ENCODE data around the gene PTK7. TPM values are rescaled to one million over a fixed set of nuclear protein-coding genes. Genes with fewer than 3 reads are reported as not detected.
A peak's percentile ranks its signal among the peaks of the same experiment; 100 is the strongest.

The PTK7 gene
- total and polyA plus RNA-seq, 2 experiments from 2014 or later: 127 to 162 TPM

- Histone ChIP-seq H4K20me1 (ENCODE audit: insufficient read depth, poor library complexity, severe bottlenecking) (no peaks in the 10 kb centered on the region), H3K36me3 (replicated peaks; ENCODE audit: insufficient read depth, low read depth) (no peaks in the 10 kb centered on the region), H3K9me2 (replicated peaks; ENCODE audit: insufficient read depth) (no peaks in the 10 kb centered on the region), H3K79me2 (peaks cover 30% of the 10 kb centered on the region), H2AFZ (no peak overlapping the region), H3K27ac (no peak overlapping the region), H3K4me1 (ENCODE audit: insufficient read depth) (peaks cover 23% of the 10 kb centered on the region), H3K4me3 (no peak overlapping the region), H3K27me3 (no peaks in the 10 kb centered on the region), H3K4me2 (no peak overlapping the region), H3K9me3 (ENCODE audit: low read depth) (no peaks in the 10 kb centered on the region)
- DNase-seq (ENCODE audit: low spot score): no peak
- TF ChIP-seq CTCF (IDR thresholded peaks at IDR 0.05; ENCODE audit: poor library complexity) (no peak), EZH2phosphoT487 (IDR thresholded peaks at IDR 0.05; ENCODE audit: low read depth, severe bottlenecking, unreplicated experiment) (no peak), EZH2 (IDR thresholded peaks at IDR 0.05; ENCODE audit: borderline replicate concordance) (no peak)
- 95% methylated on average over 7 of the region's 7 CpGs for WGBS (ENCODE audit: low lambda C conversion rate, missing lambda C conversion rate)
These were observed 28.1 kb upstream of the PTK7 start for GRCh38 chr6:43047998-43048397.

- no peak overlapping the region for H3K4me3 ChIP-seq
- H3K4me1 ChIP-seq (ENCODE audit: insufficient read depth): peaks cover 27% of the 10 kb centered on the region
- peaks cover 38% of the 10 kb centered on the region for H3K79me2 ChIP-seq
- no peaks in the 10 kb centered on the region for H3K36me3 ChIP-seq (replicated peaks; ENCODE audit: insufficient read depth, low read depth)
- no peak overlapping the region for H3K27ac ChIP-seq
- H3K9me3 ChIP-seq (ENCODE audit: low read depth): no peaks in the 10 kb centered on the region
- no peaks in the 10 kb centered on the region for H3K9me2 ChIP-seq (replicated peaks; ENCODE audit: insufficient read depth)
- H2AFZ ChIP-seq: no peak overlapping the region
- TF ChIP-seq EZH2 (IDR thresholded peaks at IDR 0.05; ENCODE audit: borderline replicate concordance): no peak
- no peak for TF ChIP-seq CTCF (IDR thresholded peaks at IDR 0.05; ENCODE audit: poor library complexity)
- TF ChIP-seq EZH2phosphoT487 (IDR thresholded peaks at IDR 0.05; ENCODE audit: low read depth, severe bottlenecking, unreplicated experiment): no peak
- WGBS (ENCODE audit: low lambda C conversion rate, missing lambda C conversion rate): 94% methylated on average over 15 of the region's 17 CpGs
- no peaks in the 10 kb centered on the region for H3K27me3 ChIP-seq
- no peaks in the 10 kb centered on the region for H4K20me1 ChIP-seq (ENCODE audit: insufficient read depth, poor library complexity, severe bottlenecking)
- DNase-seq (ENCODE audit: low spot score): no peak
- H3K4me2 ChIP-seq: peak overlapping the region; percentile 93
These were observed 25.1 kb upstream of the PTK7 start for GRCh38 chr6:43050981-43051380.

GRCh38 chr6:43052225-43052841 lies 23.8 kb upstream of the PTK7 start:
- Histone ChIP-seq H2AFZ (no peak overlapping the region), H3K4me3 (peak overlapping the region; percentile 40), H3K4me2 (peak overlapping the region; percentile 93), H3K4me1 (ENCODE audit: insufficient read depth) (peaks cover 27% of the 10 kb centered on the region), H3K79me2 (peaks cover 43% of the 10 kb centered on the region), H3K36me3 (replicated peaks; ENCODE audit: insufficient read depth, low read depth) (no peaks in the 10 kb centered on the region), H3K27me3 (no peaks in the 10 kb centered on the region), H3K9me2 (replicated peaks; ENCODE audit: insufficient read depth) (no peaks in the 10 kb centered on the region), H3K9me3 (ENCODE audit: low read depth) (no peaks in the 10 kb centered on the region), H3K27ac (peak overlapping the region; percentile 98), H4K20me1 (ENCODE audit: insufficient read depth, poor library complexity, severe bottlenecking) (no peaks in the 10 kb centered on the region)
- DNase-seq (ENCODE audit: low spot score): no peak
- 91% methylated on average over 19 of the region's 19 CpGs for WGBS (ENCODE audit: low lambda C conversion rate, missing lambda C conversion rate)
- TF ChIP-seq EZH2 (IDR thresholded peaks at IDR 0.05; ENCODE audit: borderline replicate concordance) (no peak), EZH2phosphoT487 (IDR thresholded peaks at IDR 0.05; ENCODE audit: low read depth, severe bottlenecking, unreplicated experiment) (no peak), CTCF (IDR thresholded peaks at IDR 0.05; ENCODE audit: poor library complexity) (no peak)

Measured in hepatocyte (in vitro differentiated cells).